SKM-1 treated with dmso at 0.1 percent for 144 hours (cell line): ENCODE measurements around the gene LYZ.

ENCODE experiments used
- DNase-seq: peaks from one replicate; lab custom pipeline; 2025; ENCODE audit not compliant: unreplicated experiment; lab: John Stamatoyannopoulos, UW

LYZ gene

GRCh38 chr12:69338120-69338859, 9.9 kb upstream of the LYZ start:
- DNase-seq = peak; percentile 63

DNA sequence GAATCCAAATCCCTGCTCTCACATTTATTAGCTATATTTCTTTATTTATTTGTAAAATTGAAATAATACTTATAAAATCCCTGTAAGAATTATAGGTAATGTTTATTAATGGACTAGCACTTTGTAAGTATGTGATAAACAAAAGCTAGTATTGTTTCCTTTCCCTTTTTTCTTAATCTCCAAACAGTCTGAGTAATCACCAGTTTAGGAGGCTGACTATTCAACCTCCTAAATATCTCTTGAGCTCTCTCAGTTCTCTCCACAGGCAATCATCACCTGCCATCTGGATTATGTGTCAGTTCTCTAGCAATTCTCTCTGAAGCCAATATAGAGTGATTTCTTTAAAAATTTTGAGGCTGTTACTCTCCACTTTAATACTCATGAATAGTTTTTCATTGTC, 9.2 kb upstream of the LYZ start:
- no peak for DNase-seq

DNA sequence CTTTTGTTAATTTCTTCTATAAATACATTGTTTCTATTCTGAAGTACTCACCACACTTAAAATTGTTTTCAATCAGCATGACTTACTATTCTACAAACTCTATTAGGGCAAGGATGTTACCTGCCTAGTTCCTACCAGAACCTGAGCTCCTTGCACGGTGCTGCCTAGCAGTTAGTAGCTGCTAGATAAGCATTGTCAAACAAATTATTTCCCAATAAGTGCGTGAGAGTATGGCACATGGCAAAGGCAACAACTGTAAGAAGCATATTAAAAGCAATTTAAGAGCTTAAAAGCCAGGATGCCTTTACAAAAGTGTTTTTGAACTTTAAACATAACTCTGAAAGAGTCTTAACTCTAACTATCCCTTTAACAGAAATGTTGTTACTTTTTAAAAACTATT, 8.2 kb upstream of the LYZ start:
- DNase-seq = no peak

GRCh38 chr12:69341328-69341727, 6.9 kb upstream of the LYZ start:
- DNase-seq = peak; percentile 33

GRCh38 chr12:69342421-69342820, 5.8 kb upstream of the LYZ start:
- no peak for DNase-seq

- peak; percentile 22 for DNase-seq
These were observed 4.8 kb upstream of the LYZ start for GRCh38 chr12:69343357-69343756.

GRCh38 chr12:69343885-69344612, 4.1 kb upstream of the LYZ start:
- no peak for DNase-seq

DNA sequence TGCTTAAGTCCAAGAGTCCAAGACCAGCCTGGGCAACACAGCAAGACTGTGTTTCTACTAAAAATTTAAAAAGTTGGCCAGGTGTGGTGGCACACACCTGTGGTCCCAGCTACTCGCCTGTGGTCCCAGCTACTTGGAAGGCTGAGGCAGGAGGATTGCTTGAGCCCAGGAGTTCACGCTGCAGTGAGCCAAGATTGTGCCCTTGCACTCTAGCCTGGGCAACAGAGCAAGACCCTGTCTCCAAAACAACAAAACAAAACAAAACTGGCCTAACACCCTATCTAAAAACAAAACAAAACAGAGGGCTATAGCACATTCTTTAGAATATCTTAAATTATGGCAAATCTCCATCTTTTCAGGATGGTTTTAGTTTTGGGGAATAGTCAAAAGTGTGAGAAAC, 3.1 kb upstream of the LYZ start:
- DNase-seq = no peak

- no peak for DNase-seq
These were observed 2.4 kb upstream of the LYZ start for GRCh38 chr12:69345742-69346141.

DNA sequence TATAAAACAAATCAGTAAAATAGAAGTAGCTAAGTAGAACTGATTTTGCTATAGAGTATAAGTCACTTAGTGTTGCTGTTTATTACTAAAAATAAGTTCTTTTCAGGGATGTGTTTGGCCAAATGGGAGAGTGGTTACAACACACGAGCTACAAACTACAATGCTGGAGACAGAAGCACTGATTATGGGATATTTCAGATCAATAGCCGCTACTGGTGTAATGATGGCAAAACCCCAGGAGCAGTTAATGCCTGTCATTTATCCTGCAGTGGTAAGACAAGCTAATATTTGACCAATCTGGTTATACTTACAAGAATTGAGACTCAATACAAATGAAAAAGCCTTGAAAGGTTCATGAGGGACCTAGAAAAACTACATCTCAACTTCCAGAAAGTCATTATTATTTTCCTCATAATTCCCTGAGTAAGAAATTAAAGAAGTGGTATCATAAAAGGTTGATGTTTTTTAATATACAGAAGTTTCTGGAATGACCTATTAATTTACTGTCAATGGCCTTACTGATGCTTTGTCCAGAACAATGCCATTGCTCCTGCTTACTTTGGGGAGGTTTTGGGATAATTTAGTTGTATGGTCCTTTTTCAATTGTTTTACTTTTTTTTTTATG, 1.9 kb downstream of the LYZ start:
- no peak for DNase-seq

GRCh38 chr12:69350777-69351176, 2.6 kb downstream of the LYZ start:
- DNase-seq = no peak

GRCh38 chr12:69351462-69352236, 3.5 kb downstream of the LYZ start:
- DNase-seq = no peak

DNA sequence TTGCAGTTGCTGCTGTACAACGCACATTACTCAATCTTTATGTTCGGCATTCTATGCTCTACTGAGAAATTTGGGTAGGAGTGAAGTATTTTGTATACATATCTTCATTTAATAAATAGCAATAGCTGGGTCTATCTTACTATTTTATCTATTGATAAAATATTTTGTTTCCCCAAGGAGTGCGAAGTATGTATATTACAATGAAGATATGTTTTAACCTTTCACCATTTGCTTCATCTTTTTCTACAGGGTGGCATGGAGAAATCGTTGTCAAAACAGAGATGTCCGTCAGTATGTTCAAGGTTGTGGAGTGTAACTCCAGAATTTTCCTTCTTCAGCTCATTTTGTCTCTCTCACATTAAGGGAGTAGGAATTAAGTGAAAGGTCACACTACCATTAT, 4.7 kb downstream of the LYZ start:
- no peak for DNase-seq

GRCh38 chr12:69354172-69354555, 6.0 kb downstream of the LYZ start:
- no peak for DNase-seq

- no peak for DNase-seq
These were observed 6.5 kb downstream of the LYZ start for GRCh38 chr12:69354556-69355187.

DNA sequence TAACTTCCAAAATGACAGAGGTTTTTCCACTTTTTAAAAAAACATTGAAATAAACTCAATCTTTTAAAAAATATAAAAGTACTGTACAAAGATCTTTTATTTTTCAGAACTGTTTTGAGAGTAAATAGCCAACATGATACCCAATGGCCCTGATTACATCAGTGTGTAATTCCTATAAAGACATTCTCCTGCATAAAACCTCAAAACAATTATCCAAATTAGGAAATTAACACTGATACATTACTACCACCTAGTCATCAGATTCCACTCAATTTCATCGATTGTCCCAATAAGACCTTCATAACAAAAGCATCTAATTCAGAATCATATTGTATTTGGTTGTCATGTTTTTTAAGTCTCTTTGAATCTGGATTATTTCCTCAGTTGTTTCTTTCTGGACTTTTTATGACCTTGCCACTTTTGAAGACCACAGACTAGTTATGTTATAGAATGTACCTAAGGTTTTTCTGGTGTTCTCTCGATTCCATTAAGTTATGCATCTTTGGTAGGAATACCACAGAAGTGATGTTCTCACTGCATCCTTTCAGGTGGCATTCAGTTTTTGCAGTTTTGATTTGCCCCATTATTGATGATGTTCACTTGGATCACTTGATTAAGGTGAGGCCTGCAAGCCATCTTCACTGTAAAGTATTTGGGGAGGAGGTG, 7.3 kb downstream of the LYZ start:
- no peak for DNase-seq

- peak; percentile 76 for DNase-seq
These were observed 11.6 kb downstream of the LYZ start, which contains the start of gene YEATS4 for GRCh38 chr12:69359531-69360347. TSS of gene YEATS4 (plus strand) at chr12:69359743. CDS start at chr12:69359973, 230 bp downstream.

DNA sequence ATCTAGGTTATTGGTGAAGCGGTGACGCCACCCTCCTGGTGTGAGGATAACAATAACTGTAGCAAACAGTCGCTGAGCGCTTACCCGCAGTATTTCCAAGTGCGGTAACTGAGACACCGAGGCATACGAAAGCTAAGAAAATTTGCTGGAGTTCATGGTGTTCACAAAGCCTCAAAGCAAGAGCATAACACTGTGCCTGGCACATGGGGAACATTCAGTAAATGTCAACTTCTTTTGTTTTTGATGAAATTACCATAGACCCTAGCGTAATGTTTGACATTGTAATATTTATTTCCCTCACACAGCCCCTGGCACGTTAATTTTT, 12.1 kb downstream of the LYZ start:
- DNase-seq = no peak

DNA sequence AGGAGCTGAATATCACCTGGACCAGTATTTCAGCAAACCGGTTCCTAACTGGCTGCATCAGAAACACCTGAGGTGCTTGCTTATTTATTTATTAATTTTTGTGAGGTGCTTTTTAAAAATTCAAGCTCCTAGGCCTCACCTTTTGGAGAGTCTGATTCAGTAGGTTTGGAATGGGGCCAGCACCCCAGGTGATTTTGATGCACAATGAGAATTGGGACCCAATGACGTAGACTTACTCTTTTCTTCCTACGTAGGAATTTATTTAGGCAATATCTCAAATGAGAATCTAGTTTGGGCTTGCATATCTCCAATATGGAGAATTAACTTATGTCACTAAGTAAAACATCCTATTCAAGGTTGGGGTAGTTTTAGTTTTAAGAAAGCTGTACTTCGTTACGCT, 18.6 kb downstream of the LYZ start:
- no peak for DNase-seq

DNA sequence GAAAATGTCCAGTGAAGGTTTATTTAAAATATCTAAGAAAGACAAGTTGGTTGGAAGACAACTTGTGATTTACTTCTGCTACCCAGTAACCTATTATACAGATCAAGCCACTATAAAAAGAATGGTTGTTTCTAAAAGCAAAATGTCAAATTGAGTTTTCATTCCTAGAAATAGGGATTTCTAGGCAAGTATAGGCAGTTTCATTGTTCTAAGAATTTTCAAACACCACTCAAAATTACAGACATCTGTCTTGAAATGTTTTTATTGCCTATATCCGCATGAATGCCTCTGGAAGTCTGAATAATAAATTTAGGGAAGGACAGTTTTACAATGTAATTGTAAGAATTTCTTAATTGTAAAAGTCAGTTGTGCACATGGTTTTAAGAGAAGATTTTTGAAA, 20.0 kb downstream of the LYZ start:
- no peak for DNase-seq
